HG03280 (cell line): ENCODE data around the gene TTC7B.
"Not testable (repeated sequence)": the region's sequence is repeated elsewhere in the genome, so short reads cannot be mapped to it uniquely, and the experiment has no call there.

ENCODE experiments used
- ATAC-seq: cut with Tn5 transposase; IDR thresholded peaks from one replicate; pipeline ENCODE4 v1.9.1; 2021; ENCODE audit warnings: mild to moderate bottlenecking, moderate library complexity; ENCODE audit not compliant: unreplicated experiment

The TTC7B gene

GRCh38 chr14:90538095-90538494, 278.1 kb downstream of the TTC7B start:
- ATAC-seq, result no peak

- no peak for ATAC-seq
Observed at GRCh38 chr14:90536511-90537191, 279.6 kb downstream of the TTC7B start.

- ATAC-seq, result no peak
Observed at GRCh38 chr14:90536092-90536491, 280.1 kb downstream of the TTC7B start.

DNA sequence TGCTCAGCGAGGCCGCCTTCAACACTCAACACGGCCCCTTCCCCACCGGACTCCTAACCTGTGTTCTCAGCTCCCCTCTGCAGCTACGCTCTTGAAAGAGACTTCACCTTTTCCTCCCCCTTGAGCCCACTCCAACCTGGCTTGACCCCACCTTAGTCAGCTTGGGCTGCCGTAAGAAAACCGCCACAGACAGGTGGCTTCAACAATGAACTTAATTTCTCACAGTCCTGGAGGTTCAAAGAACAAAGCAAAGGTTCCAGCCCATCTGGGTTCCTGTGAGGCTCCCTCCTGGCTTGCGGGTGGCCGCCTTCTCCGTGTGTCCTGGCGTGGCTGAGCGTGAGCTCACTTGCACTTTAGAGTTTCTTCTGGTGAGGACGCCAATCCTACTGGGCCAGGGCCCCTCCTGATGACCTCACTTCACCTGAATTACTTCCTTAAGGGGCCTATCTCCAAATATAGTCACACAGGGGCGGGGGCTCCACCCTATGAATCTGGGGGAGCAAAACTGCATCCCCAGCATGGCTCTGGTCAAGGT, 280.6 kb downstream of the TTC7B start:
- no peak for ATAC-seq

DNA sequence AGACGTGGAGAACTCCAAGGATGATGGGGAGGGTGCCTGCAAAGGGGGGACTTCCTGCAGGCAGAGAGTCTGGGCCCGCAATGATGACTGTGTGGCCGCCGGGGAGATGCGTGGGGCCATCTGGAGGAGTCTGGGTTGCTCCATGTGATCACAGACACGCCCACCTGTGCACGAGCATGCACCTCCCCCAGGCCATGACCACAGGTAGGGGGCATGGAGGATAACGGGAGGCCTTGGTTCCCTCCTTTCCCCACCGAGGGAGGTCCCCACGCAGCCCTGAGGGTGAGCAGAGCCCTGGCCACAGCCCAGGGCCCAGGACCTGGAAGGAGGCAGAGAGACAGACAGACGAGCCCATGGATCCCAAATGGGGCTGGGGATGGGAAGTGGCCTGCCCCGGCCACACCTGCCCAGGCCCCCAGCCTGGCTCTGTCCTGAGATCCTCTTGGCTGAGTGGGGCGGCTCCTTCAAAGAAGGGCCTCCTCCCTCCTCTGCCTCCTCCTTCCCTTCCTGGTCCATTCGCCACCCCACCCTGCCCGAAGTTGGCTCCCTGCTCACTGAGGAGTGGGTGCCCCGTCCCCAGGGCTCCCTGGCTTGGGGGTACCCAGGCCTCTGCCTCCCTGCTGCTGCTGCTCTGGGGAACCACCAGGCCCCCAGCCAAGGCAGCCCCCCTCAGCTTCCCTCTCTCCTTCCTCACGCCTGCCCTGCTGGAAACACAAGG, 281.2 kb downstream of the TTC7B start:
- no peak for ATAC-seq

DNA sequence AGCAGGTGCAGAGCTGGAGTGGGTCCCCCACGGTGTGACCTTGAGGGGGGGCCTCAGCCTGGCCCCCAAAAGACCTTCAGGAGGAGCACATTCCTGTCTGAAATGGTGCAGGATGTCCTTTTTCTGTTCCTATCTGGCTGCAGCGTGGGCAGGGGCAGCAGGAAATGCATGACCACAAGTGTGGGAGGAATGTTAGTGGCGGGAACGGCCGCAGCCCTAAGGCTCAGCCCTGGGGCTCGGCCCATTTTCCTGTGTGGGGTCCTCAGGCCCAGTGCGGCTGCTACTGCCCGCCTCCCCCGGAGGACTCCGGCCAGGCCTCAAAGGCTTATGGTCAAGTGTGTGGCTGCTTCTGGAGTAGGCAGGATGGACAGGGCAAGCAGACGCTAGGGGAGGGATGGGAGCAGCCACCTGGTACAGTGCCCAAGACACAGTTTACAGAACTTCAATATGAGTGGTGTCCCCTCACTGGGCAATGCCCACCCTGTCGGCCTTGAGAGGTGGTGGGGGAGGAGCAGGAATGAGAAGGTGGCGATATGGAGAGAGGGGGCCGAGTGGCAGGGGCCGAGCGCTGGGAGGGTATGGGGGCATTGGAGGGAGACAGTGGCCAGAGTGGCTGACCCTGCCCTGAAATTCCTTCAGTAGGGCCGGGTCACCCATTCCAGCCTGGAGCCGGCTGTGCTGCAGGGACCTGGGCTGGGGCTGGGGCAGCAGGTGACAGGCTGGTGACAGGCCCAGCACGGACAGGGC, 282.0 kb downstream of the TTC7B start:
- ATAC-seq, result no peak

DNA sequence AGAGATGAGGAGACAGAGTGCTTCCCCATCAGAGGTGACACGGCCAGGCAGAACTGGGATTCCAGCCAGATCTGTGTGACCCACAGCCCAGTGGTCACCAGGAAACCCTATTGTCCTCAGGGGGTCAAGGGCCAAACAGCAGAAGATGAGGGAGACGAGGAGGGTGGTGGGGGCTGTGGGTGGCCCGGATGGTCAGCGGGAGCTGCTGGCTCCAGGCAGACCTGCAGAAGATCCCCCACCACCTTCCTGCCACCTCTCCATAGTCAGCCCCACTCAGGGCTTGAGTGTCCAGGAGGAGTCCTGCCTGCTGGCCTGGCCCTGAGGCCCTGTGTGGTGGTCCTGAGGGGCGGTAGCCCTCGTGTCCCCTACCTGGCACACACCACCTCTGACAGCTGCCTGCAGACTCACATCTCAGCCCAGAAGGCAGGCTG, 282.6 kb downstream of the TTC7B start:
- no peak for ATAC-seq

DNA sequence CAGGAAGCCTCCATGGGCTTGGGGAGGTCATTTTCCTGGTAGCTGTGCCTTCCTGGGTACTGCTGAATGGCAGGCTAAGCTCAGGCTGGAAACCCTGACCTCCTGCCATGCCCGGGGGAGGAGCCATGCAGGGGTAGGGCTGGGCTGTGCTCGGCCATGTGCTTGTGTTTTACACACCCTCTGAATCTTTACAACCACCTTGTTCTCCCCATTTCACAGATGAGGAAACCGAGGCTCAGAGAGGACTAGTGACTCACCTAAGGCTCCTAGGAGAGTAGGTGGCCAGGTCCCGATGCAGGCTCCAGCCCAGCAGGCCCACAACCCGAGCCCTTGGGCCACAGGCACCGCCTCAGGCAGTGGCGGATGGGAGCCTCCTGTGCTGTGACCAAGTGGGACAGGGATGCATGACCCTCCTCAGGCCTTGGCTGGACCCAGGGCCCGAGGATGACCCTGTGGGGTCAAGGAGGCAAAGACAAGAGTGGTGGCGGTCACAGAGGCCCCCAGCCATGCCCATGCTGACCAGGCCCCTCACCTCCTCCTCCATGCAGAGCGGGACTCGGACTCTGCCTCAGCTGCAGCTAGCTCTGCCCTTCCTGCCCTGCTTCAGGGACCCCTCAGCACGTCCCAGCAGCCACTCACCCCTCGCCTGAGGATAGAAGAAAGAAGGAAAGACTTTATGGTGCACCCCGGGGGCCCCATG, 283.3 kb downstream of the TTC7B start:
- no peak for ATAC-seq

- ATAC-seq, result no peak
Observed at GRCh38 chr14:90531497-90531896, 284.7 kb downstream of the TTC7B start.

GRCh38 chr14:90530523-90530922, 285.7 kb downstream of the TTC7B start:
- ATAC-seq, result no peak

- ATAC-seq, result no peak
Observed at GRCh38 chr14:90527978-90528377, 288.3 kb downstream of the TTC7B start.

DNA sequence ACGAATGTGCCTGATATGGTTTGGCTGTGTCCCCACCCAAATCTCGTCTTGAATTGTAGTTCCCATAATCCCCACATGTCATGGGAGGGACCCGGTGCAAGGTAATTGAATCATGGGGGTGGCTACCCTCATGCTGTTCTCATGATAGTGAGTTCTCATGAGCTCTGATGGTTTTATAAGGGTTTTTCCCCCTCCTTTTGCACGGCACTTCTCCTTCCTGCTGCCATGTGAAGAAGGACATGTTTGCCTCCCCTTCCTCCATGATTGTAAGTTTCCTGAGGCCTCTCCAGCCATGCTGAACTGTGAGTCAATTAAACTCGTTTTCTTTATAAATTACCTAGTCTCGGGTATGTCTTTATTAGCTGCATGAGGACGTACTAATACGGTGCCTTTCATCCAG, 289.7 kb downstream of the TTC7B start:
- not testable (repeated sequence) for ATAC-seq

- not testable (repeated sequence) for ATAC-seq
Observed at GRCh38 chr14:90525353-90526028, 290.7 kb downstream of the TTC7B start.

DNA sequence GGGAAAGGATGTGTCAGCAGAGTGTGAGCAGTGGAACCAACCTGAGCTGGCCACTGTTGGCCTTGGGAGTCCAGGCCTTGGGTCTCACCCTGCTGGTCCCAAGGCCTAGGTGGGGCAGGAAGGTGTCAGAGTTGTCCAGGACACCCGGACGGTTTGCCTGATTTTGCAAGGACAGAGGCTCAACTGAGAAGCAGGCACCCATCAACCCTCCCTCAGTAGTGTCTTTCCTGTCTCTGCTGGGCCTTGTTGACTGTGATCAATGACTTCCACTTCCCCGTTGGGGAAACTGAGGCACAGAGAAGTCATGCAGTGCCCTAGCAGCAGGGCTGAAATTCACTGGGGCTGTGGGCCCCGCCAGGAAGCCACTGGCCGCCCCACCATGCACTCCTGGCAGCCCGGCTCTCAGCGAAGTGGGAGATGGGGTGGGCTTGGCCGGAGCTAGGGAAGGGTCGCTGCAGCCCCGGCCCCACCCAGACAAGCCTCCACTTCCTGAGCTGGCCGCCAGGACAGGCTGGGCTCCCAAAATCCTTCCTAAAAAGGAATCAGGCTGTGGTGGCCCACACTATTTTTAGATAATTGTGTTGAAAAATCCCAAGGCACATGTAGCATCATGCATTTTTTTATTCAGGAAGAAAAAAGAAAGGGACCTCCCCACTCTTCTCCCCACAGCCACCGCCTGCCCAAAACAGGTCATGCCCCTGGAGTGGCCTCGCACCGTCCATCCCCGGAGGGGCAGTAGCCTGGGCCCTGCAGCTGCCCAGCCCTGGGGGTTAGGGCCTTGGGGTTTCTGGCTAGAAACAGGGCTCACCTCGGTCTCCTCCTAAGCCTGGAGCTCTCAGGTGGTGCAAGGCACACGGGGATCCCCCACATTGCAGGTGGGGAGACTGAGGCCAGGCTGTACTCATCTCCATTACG, 292.0 kb downstream of the TTC7B start:
- ATAC-seq, result no peak

- no peak for ATAC-seq
Observed at GRCh38 chr14:90523544-90523943, 292.7 kb downstream of the TTC7B start.

- no peak for ATAC-seq
Observed at GRCh38 chr14:90522571-90523191, 293.5 kb downstream of the TTC7B start.

- no peak for ATAC-seq
Observed at GRCh38 chr14:90521930-90522483, 294.2 kb downstream of the TTC7B start.

- no peak for ATAC-seq
Observed at GRCh38 chr14:90521084-90521929, 294.9 kb downstream of the TTC7B start.
